GM12892 (cell line): ENCODE measurements around the gene ZNF106.

Experiments used
- DNase-seq: peaks from one replicate; pipeline ENCODE4 v3.0.0; 2011; ENCODE audit not compliant: insufficient read length
- FAIRE-seq: peaks from 2 replicates; lab custom pipeline; 2011; peaks lifted over from hg19 to GRCh38; lab: Jason Lieb, UNC
- POLR2A ChIP-seq: IDR thresholded peaks from 2 replicates; pipeline ENCODE4 v1.6.1; 2011; ENCODE audit warnings: low read depth, low read length, control low read depth
- POLR2AphosphoS5 ChIP-seq: IDR thresholded peaks from 2 replicates; pipeline ENCODE4 v1.6.1; 2011; ENCODE audit warnings: low read depth, low read length, control low read depth
- TAF1 ChIP-seq: IDR thresholded peaks from 2 replicates; pipeline ENCODE4 v1.6.1; 2011; ENCODE audit warnings: low read depth, mild to moderate bottlenecking, control low read depth, low read length, borderline replicate concordance

Gene ZNF106

DNA sequence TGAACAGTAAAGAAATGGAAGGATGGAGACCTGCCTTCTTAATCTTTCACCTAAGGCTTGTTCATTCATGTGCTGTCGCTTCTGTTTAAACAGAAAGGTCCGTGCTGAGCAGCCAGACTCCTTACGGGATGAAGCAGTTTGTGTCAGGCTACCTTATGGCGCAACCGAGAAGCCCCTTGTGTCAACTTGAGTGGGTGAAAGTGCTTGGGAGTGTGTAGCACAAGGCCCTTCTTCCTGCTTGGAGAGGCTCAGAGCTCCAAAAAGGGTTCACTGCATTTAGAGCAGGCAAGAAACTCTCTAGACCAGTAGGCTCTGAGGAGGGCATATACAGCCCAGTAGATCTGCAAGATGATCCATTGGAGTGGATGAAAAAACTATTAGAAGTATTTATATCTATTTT lies 115.7 kb downstream of the ZNF106 start:
- DNase-seq: no peak
- TF ChIP-seq POLR2AphosphoS5 (no peak), POLR2A (no peak), TAF1 (no peak)
- no peak for FAIRE-seq

DNA sequence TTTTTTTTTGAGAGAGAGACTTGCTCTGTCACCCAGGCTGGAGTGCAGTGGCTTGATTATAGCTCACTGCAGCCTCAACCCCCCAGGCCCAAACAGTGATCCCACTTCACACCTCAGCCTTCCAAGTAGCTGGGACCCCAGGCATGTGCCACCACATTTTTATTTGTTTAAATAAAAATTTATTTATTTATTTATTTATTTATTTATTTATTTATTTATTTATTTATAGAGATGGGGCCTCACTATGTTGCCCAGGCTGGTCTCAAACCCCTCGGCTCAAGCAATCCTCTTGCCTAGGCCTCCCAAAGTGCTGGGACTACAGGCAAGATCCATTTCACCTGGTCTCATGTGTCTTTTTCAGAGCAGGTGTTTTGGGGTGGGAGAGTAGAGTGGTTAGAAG lies 116.1 kb downstream of the ZNF106 start:
- FAIRE-seq (no peak), DNase-seq (no peak)
- TF ChIP-seq POLR2AphosphoS5: no peak

DNA sequence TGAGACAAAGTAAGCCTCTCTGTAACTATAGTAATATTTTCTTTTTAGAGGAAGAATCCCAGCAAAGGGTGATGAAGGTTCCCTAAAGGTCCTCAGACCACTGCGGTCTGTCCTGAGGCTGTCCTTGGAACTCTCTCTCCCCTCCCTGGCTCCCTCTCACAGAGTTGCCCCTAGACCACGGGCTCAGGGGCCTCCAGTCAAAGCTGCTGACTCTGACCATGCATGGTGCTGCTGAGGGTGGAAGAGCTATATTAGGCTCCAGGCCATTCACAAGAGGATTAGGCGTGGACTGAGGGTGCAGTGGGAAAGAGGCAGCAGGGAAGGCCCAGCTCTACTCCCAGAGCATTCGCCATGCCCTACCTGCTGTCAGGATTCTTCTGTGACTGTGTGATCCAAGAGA lies 117.0 kb downstream of the ZNF106 start:
- DNase-seq (no peak), FAIRE-seq (no peak)
- TF ChIP-seq POLR2AphosphoS5 (no peak), POLR2A (no peak), TAF1 (no peak)

DNA sequence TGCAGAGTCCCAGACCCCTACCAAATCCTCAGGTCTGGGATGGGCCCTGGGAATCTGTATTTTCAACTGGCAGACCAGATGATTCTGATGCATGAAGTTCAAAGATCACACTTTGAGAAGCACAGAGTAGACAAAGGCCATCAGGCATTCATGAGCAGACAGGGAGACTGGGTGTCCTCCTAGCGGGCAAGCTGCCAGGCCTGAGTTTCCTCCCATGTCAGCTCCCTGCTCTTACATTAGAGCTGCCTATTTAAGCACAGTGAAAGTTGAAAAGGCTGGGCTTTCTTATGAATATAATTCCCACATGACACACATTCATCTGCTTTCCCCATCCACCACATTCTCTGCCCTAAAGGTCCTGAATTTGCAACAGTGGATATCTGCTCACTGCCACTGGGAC lies 117.7 kb downstream of the ZNF106 start:
- TF ChIP-seq POLR2AphosphoS5 (no peak), POLR2A (no peak), TAF1 (no peak)
- DNase-seq (no peak), FAIRE-seq (no peak)

DNA sequence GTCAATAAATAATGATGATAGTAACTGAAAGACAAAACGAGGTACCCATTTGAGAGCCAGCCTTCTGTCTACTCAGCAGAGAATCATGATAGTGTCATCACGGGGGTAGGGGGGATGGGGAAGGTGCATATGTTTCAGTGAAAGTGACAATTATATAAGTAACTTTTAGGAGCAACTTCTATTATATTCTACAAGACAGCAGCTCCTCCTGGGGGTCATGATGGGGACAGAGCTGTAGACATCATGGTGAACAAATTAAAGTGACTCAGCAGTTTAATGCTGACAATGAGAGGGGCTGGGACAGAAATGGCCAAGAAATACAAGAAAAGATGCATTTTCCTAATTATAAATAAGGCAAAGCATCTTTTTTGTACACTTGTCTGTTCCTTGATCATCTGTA lies 119.8 kb downstream of the ZNF106 start:
- TF ChIP-seq POLR2AphosphoS5 (no peak), TAF1 (no peak), POLR2A (no peak)
- no peak for DNase-seq
- no peak for FAIRE-seq

DNA sequence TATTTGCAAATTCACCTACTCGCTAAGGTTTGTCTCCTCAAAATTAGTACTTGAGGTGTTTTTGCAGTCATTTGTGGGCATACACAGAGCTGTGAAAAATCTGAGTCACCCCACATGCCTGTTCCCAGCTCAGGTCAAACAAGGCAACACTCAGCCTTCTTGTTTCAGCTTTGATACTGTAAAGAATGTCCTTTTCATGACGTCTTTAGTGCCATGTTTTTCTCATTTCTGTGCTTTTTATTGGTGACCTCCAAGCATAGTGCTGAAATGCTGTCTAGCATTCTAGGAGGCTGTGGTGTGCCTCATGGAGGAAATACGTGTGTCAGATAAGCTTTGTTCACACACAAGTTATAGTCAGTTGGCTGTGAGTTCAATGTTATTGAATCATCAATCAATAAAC lies 122.8 kb downstream of the ZNF106 start:
- no peak for FAIRE-seq
- TF ChIP-seq TAF1 (no peak), POLR2AphosphoS5 (no peak), POLR2A (no peak)
- no peak for DNase-seq

DNA sequence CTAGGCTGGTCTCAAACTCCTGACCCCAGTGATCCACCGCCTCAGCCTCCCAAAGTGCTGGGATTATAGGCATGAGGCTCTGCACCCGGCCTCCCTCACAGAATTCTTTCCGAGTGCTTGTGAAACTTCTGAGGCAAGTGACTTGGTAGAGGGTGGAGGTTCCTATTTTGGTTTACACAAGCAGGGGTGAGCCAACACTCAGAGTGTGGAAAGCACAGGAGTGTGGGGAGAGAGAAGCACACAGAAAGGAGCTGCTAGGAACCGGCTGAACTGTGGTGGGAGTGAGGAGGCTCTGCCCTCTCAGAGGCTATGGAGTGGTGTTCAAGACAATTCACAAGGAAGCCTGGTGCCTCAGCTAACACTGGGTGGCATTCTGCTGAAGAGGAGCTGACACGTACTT lies 123.9 kb downstream of the ZNF106 start:
- no peak for FAIRE-seq
- TF ChIP-seq TAF1: no peak
- TF ChIP-seq POLR2A: no peak
- no peak for TF ChIP-seq POLR2AphosphoS5

DNA sequence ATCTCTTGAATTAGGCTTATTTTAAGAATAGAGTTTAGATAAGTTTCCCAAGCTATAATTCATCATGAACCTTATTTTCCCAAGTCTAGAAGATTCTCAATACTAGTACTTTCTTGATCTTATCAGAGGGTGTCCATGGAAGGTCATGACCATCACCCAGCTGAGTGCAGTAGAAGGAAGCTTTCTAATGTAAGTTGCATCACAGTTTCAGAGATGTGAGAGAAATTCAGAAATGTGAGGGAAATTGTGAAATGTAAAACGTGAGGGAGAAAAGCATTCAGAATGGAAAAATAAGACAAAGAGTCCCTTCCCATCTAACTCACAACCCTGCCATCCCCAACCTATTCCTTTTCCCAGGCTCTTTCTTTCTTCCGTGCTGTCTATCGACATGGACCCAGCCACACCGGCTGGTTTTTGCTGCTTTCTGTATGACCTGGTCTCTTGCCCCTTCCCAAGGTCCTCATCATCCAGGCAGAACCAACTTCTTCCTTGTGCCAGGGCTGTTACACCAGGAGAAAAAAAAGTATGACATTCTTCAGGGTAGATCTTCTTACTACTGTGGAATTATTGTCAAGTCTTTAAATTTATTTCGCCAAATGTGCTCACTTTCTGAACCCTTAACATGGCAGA lies 124.9 kb downstream of the ZNF106 start:
- DNase-seq: no peak

More for the DNA sequence above, 123.9 kb downstream of the ZNF106 start:
- no peak for DNase-seq

DNA sequence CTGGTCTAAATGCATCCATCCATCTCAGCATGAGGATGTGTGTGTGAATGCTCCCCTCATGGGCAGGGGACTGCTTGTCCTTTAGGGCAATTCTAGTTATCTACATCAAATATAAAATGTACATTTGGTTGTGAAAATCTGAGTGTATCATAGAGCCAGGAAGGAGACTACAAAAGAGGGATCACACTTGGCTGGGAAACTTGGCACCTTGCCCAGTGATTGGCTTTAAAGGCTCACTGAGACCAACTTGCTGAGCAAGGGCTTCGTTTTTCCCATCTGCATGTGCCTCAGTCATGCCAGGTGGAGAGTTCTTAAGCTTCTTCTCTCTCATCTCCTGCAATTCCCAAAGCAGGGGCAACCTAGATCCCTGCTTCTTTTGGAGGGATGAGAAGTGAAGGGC lies 126.4 kb downstream of the ZNF106 start:
- DNase-seq (no peak), FAIRE-seq (no peak)
- TF ChIP-seq POLR2A: no peak
- no peak for TF ChIP-seq POLR2AphosphoS5
- TF ChIP-seq TAF1: no peak

More for the DNA sequence above, 124.9 kb downstream of the ZNF106 start:
- no peak for TF ChIP-seq POLR2A
- no peak for FAIRE-seq

DNA sequence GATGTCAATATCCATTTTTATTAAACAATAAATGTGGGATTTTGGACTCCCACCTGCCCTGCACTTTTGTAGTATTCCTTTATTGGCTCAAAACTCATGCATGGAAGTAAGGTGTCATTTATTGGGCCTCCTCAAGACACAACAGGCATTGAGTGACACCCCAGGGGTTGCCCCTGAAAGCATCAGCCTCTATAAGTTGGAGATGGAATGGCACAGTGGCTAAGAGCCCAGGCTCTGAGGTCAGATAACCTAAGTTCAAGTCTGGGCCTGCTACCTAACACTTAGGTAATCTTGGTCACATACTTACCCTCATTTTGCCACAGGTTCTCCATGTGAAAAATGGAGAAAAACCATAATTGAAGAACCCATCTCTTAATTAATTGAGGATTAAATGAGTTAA lies 127.0 kb downstream of the ZNF106 start:
- no peak for TF ChIP-seq POLR2AphosphoS5
- TF ChIP-seq TAF1: no peak
- TF ChIP-seq POLR2A: no peak
- FAIRE-seq: no peak
- no peak for DNase-seq

DNA sequence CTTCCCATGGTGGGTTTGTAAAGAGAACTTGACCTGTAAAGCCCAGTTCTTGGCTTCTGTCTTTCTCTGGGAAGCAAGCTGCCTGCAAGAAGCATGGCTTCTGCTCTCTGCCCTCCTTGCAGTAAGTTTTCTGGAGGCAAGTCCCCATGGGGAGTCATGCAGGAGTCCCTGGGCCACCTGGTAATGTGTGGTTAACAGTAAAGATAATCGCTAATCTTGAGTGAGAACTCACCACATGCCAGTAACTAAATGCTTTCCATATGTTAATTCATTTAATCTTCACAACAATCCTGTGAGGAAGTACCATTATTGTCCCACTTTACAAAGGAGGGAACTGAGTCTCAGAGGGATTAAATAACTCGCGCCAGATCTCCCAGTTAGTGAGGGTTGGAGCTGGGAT lies 127.5 kb downstream of the ZNF106 start:
- no peak for FAIRE-seq
- TF ChIP-seq POLR2AphosphoS5: no peak
- TF ChIP-seq POLR2A: no peak
- TF ChIP-seq TAF1: no peak
- DNase-seq: no peak
